SU-DHL-6 (cell line): ENCODE measurements around the gene CPNE8.

Experiments used
- H2AFZ ChIP-seq: fragments of 200-600 bp; sonication (generic); 2 replicates; pipeline ENCODE4 v1.6.1; 2014; ENCODE audit warnings: low read depth, mild to moderate bottlenecking, moderate library complexity, mixed read lengths, antibody characterized with exemption, low read length; ENCODE audit not compliant: severe bottlenecking
- H3F3A ChIP-seq: fragments of 200-600 bp; shearing (Covaris generic); 2 replicates; pipeline ENCODE4 v1.6.0; 2016; ENCODE audit warnings: antibody characterized with exemption, mild to moderate bottlenecking; ENCODE audit not compliant: insufficient read depth
- H3K27ac ChIP-seq: fragments of 200-600 bp; sonication (generic); 2 replicates; pipeline ENCODE4 v1.5.1; 2016; ENCODE audit warnings: low read depth, mild to moderate bottlenecking, low read length, moderate library complexity, mixed read lengths
- H3K27me3 ChIP-seq: fragments of 200-600 bp; sonication (generic), shearing (Covaris generic); 2 replicates; pipeline ENCODE4 v1.6.0; 2014; ENCODE audit warnings: mild to moderate bottlenecking, low read length
- H3K36me3 ChIP-seq: fragments of 200-600 bp; sonication (generic); 2 replicates; pipeline ENCODE4 v1.6.1; 2014; ENCODE audit warnings: mild to moderate bottlenecking, low read length, mixed read lengths
- H3K4me2 ChIP-seq: fragments of 300-600, 200-600 bp; shearing (Covaris generic), sonication (generic); 2 replicates; pipeline ENCODE4 v1.6.0; 2014; ENCODE audit warnings: low read length, low read depth, mild to moderate bottlenecking; ENCODE audit not compliant: poor library complexity, severe bottlenecking
- H3K4me3 ChIP-seq: fragments of 200-600 bp; sonication (generic); 2 replicates; pipeline ENCODE4 v1.5.1; 2014; ENCODE audit warnings: antibody characterized with exemption, low read length, mild to moderate bottlenecking, mixed read lengths; ENCODE audit not compliant: insufficient read depth, poor library complexity, severe bottlenecking
- H3K79me2 ChIP-seq: fragments of 200-600 bp; sonication (generic); 2 replicates; pipeline ENCODE4 v1.6.1; 2014; ENCODE audit warnings: mild to moderate bottlenecking, low read length, moderate library complexity; ENCODE audit not compliant: insufficient read depth
- H3K9ac ChIP-seq: fragments of 200-600 bp; sonication (generic); 2 replicates; pipeline ENCODE4 v1.7.0; 2014; ENCODE audit warnings: mild to moderate bottlenecking, low read length
- H3K9me2 ChIP-seq: fragments of 200-600 bp; sonication (generic); replicated peaks from 2 replicates; pipeline ENCODE4 v1.6.1; 2014; ENCODE audit warnings: low read length; ENCODE audit not compliant: insufficient read depth
- H3K9me3 ChIP-seq: fragments of 200-600 bp; sonication (generic); 2 replicates; pipeline ENCODE4 v1.6.1; 2014; ENCODE audit warnings: low read length, mixed read lengths; ENCODE audit not compliant: insufficient read depth
- H4K20me1 ChIP-seq: fragments of 200-600 bp; sonication (generic); 2 replicates; pipeline ENCODE4 v1.6.1; 2014; ENCODE audit warnings: low read depth, mild to moderate bottlenecking, antibody characterized with exemption, low read length, moderate library complexity, mixed read lengths
- CTCF ChIP-seq: fragments of 200-600 bp; sonication (generic); IDR thresholded peaks from one replicate; pipeline ENCODE4 v1.5.1; 2017; ENCODE audit warnings: antibody characterized with exemption, mild to moderate bottlenecking, low read length, moderate library complexity; ENCODE audit not compliant: insufficient read depth, poor library complexity, severe bottlenecking
- EZH2phosphoT487 ChIP-seq: fragments of 200-600 bp; sonication (generic), shearing (Covaris generic); conservative IDR thresholded peaks from 2 replicates; pipeline ENCODE4 v1.6.1; 2018; ENCODE audit warnings: mild to moderate bottlenecking, antibody characterized with exemption, low read length, moderate library complexity, mixed read lengths

Gene CPNE8

DNA sequence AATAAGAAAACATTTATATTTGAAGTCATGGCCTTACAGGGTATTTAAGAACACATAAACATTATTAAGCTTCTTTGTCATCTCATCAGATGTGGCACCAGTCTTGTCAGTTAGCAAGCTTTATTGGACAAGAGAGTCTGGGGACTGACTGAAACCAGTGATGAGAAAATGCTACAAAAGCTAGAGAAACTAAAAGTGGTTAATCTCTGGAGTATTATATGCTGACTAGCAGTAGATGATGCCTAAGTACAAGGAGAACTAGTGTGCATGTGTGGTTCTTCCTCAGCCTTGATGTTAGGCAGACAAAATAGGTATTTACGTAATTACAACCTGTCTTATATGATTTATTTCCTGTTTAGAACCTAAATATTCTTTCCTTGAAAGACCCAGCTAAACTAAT, 176.5 kb downstream of the CPNE8 start:
- no peak overlapping the region for H3K9ac ChIP-seq
- no peak overlapping the region for H2AFZ ChIP-seq
- H3K27ac ChIP-seq, result no peak overlapping the region
- no peaks in the 10 kb centered on the region for H4K20me1 ChIP-seq
- no peaks in the 10 kb centered on the region for H3K79me2 ChIP-seq
- no peaks in the 10 kb centered on the region for H3K27me3 ChIP-seq
- no peaks in the 10 kb centered on the region for H3K9me2 ChIP-seq
- H3K4me3 ChIP-seq, result no peak overlapping the region
- no peaks in the 10 kb centered on the region for H3K36me3 ChIP-seq
- H3F3A ChIP-seq, result no peaks in the 10 kb centered on the region
- no peak overlapping the region for H3K4me2 ChIP-seq
- TF ChIP-seq EZH2phosphoT487 (no peak), CTCF (no peak)
- H3K9me3 ChIP-seq, result no peaks in the 10 kb centered on the region

DNA sequence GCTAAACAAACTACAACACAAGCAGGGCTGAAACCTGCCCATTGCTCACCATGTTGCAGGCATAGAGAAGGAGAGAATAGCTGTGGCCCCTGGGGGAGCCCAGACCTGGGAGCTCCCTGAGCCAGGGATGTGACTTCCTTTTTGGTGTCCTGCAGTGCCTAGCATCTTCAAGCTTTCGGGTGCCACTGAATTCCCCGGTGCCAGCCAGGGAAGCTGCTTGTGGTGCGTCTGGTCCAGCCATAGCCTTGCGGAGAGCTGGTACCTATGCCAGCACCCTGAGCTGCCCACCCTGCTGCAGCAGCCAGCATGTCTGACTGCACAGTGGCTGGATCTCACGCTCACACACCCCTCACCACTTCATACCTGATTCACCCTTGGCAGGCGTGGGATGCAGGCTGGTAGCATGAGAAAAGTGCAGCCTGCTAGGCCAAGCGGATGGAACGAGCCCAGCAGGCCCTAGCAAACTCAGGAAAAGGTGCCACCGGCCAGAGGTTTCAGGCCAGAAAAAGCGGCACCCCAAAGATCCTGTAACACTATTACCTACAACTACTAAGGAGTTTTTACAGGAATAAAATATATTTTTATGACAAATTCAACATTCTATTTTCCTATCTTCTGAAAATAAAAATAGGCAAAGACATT, 183.7 kb downstream of the CPNE8 start:
- Histone ChIP-seq H3K36me3 (no peaks in the 10 kb centered on the region), H3F3A (no peaks in the 10 kb centered on the region), H3K27me3 (no peaks in the 10 kb centered on the region)

DNA sequence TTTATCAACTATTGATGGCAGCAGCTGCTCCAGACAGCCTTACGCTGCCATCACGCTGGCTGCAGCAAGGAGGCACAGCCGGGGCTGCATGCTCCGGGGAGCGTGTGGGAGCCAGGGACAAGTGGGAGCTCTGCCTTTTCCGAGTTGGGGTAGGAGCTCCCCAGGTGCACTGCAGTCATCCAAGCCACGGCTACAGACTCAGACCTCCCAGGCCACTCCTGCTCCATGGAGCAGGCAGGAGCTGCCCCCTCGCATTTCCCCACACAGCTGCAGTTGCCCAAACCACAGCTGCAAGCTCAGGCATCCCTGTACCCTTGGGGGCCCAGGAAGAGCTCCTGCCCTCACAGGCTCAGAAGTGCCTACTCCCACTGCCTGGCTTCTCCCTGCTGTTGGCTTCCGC, 184.7 kb downstream of the CPNE8 start:
- Histone ChIP-seq H3K9ac (no peak overlapping the region), H3K4me2 (no peak overlapping the region), H4K20me1 (no peaks in the 10 kb centered on the region), H3K79me2 (no peaks in the 10 kb centered on the region), H3K27ac (no peak overlapping the region), H3K4me3 (no peak overlapping the region), H3K9me3 (no peaks in the 10 kb centered on the region), H3K9me2 (no peaks in the 10 kb centered on the region), H3K27me3 (no peaks in the 10 kb centered on the region), H3K36me3 (no peaks in the 10 kb centered on the region), H3F3A (no peaks in the 10 kb centered on the region), H2AFZ (no peak overlapping the region)
- TF ChIP-seq CTCF (no peak), EZH2phosphoT487 (no peak)

More for the DNA sequence above, 183.7 kb downstream of the CPNE8 start:
- no peaks in the 10 kb centered on the region for H4K20me1 ChIP-seq
- no peaks in the 10 kb centered on the region for H3K9me2 ChIP-seq
- TF ChIP-seq CTCF (no peak), EZH2phosphoT487 (no peak)
- H3K9ac ChIP-seq, result no peak overlapping the region
- no peak overlapping the region for H3K27ac ChIP-seq
- no peaks in the 10 kb centered on the region for H3K79me2 ChIP-seq
- no peaks in the 10 kb centered on the region for H3K9me3 ChIP-seq
- no peak overlapping the region for H3K4me2 ChIP-seq
- H2AFZ ChIP-seq, result no peak overlapping the region
- no peak overlapping the region for H3K4me3 ChIP-seq
